ENCODE data around the gene XYLT2. TPM values are rescaled to one million over a fixed set of nuclear protein-coding genes. Genes with fewer than 3 reads are reported as not detected.

Gene XYLT2
- total RNA-seq, 2 donors from 2014 or later: 22.8 to 31.3 TPM

GRCh38 chr17:50354776-50355175 lies 8.8 kb downstream of the XYLT2 start:
- H3K27ac ChIP-seq: no peak overlapping the region
- peaks cover 13% of the 10 kb centered on the region for H3K4me1 ChIP-seq
- H3K9me3 ChIP-seq: no peaks in the 10 kb centered on the region
- intact Hi-C loops (cut with DNase I): no loop called here
- no peaks in the 10 kb centered on the region for H3K27me3 ChIP-seq
- H3K36me3 ChIP-seq (replicated peaks in 1 of 2; ENCODE audit: insufficient read depth in 1 of 2, low read depth in 2 of 2): peaks cover 7 to 8% of the 10 kb centered on the region in 2 donors
- TF ChIP-seq CTCF (IDR thresholded peaks at IDR 0.05) (no peak), POLR2A (IDR thresholded peaks at IDR 0.05) (no peak)
- no peak for ATAC-seq
- no peak for DNase-seq
- 94 to 96% methylated on average over 10 to 12 of the region's 13 CpGs for WGBS, 2 donors
- H3K4me3 ChIP-seq: no peak overlapping the region

GRCh38 chr17:50355336-50355700 lies 9.4 kb downstream of the XYLT2 start:
- H3K4me3 ChIP-seq: no peak overlapping the region
- no peaks in the 10 kb centered on the region for H3K9me3 ChIP-seq
- ATAC-seq (no peak), DNase-seq (no peak)
- H3K27ac ChIP-seq: no peak overlapping the region
- intact Hi-C loops (cut with DNase I): no loop called here
- no peaks in the 10 kb centered on the region for H3K27me3 ChIP-seq
- H3K4me1 ChIP-seq: peaks cover 13% of the 10 kb centered on the region
- H3K36me3 ChIP-seq (replicated peaks in 1 of 2; ENCODE audit: insufficient read depth in 1 of 2, low read depth in 2 of 2): peaks cover 7 to 8% of the 10 kb centered on the region in 2 donors
- no peak for TF ChIP-seq CTCF (IDR thresholded peaks at IDR 0.05)
- TF ChIP-seq POLR2A (IDR thresholded peaks at IDR 0.05): no peak
- WGBS, 2 donors: 82% methylated on average over 4 of the region's 4 CpGs; no CpG with 5 or more reads in 1 of the 2 donors

- peaks cover 7 to 8% of the 10 kb centered on the region in 2 donors for H3K36me3 ChIP-seq (replicated peaks in 1 of 2; ENCODE audit: insufficient read depth in 1 of 2, low read depth in 2 of 2)
- WGBS, 2 donors: 86 to 96% methylated on average over 5 to 20 of the region's 20 CpGs
- no peak for TF ChIP-seq POLR2A (IDR thresholded peaks at IDR 0.05)
- no peak for TF ChIP-seq CTCF (IDR thresholded peaks at IDR 0.05)
- no peaks in the 10 kb centered on the region for H3K27me3 ChIP-seq
- no peak for ATAC-seq
- no peak overlapping the region for H3K4me3 ChIP-seq
- no peak overlapping the region for H3K27ac ChIP-seq
- intact Hi-C loops (cut with DNase I): no loop called here
- no peak for DNase-seq
- H3K9me3 ChIP-seq: no peaks in the 10 kb centered on the region
- peaks cover 13% of the 10 kb centered on the region for H3K4me1 ChIP-seq
Observed at GRCh38 chr17:50355701-50356341, 9.9 kb downstream of the XYLT2 start.

GRCh38 chr17:50356418-50356817 lies 10.5 kb downstream of the XYLT2 start:
- H3K27ac ChIP-seq: no peak overlapping the region
- DNase-seq: no peak
- ATAC-seq: no peak
- peaks cover 7 to 8% of the 10 kb centered on the region in 2 donors for H3K36me3 ChIP-seq (replicated peaks in 1 of 2; ENCODE audit: insufficient read depth in 1 of 2, low read depth in 2 of 2)
- 91 to 95% methylated on average over 9 to 12 of the region's 12 CpGs for WGBS, 2 donors
- no peak for TF ChIP-seq POLR2A (IDR thresholded peaks at IDR 0.05)
- TF ChIP-seq CTCF (IDR thresholded peaks at IDR 0.05): no peak
- no peak overlapping the region for H3K4me3 ChIP-seq
- H3K4me1 ChIP-seq: peaks cover 13% of the 10 kb centered on the region
- no peaks in the 10 kb centered on the region for H3K9me3 ChIP-seq
- intact Hi-C loops (cut with DNase I): no loop called here
- no peaks in the 10 kb centered on the region for H3K27me3 ChIP-seq

- peaks cover 14% of the 10 kb centered on the region for H3K4me1 ChIP-seq
- H3K9me3 ChIP-seq: no peaks in the 10 kb centered on the region
- no peak for ATAC-seq
- no peak for TF ChIP-seq POLR2A (IDR thresholded peaks at IDR 0.05)
- TF ChIP-seq CTCF (IDR thresholded peaks at IDR 0.05): no peak
- DNase-seq: no peak
- H3K4me3 ChIP-seq: no peak overlapping the region
- H3K36me3 ChIP-seq (replicated peaks in 1 of 2; ENCODE audit: insufficient read depth in 1 of 2, low read depth in 2 of 2): peaks cover 7 to 8% of the 10 kb centered on the region in 2 donors
- no peak overlapping the region for H3K27ac ChIP-seq
- H3K27me3 ChIP-seq: no peaks in the 10 kb centered on the region
- 93% methylated on average over 5 to 12 of the region's 12 CpGs for WGBS, 2 donors
- intact Hi-C loops (cut with DNase I): no loop called here
Observed at GRCh38 chr17:50356892-50357510, 11.1 kb downstream of the XYLT2 start.

All from body of pancreas (tissue), 4 donors.